Medulla oblongata (tissue), 1 donor: ENCODE data around the gene MYH11.
"Not testable (repeated sequence)": the region's sequence is repeated elsewhere in the genome, so short reads cannot be mapped to it uniquely, and the experiment has no call there.

Source experiments
- DNase-seq: peaks from one replicate; pipeline ENCODE4 v3.0.0-alpha.2; 2015; ENCODE audit errors: extremely low spot score

MYH11 gene

DNA sequence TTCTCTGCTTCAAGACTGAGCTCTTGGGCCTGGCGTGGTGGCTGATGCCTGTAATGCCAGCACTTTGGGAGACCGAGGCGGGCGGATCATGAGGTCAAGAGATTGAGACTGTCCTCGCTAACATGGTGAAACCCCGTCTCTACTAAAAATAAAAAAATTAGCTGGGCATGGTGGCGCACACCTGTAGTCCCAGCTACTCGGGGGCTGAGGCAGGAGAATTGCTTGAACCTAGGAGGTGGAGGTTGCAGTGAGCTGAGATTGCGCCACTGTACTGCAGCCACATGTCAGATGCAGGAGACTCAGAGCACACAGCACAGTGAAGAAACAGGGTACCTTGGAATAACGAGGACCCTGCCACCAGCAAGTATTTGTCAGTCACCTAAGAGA is 184.7 kb downstream of the MYH11 start:
- not testable (repeated sequence) for DNase-seq

DNA sequence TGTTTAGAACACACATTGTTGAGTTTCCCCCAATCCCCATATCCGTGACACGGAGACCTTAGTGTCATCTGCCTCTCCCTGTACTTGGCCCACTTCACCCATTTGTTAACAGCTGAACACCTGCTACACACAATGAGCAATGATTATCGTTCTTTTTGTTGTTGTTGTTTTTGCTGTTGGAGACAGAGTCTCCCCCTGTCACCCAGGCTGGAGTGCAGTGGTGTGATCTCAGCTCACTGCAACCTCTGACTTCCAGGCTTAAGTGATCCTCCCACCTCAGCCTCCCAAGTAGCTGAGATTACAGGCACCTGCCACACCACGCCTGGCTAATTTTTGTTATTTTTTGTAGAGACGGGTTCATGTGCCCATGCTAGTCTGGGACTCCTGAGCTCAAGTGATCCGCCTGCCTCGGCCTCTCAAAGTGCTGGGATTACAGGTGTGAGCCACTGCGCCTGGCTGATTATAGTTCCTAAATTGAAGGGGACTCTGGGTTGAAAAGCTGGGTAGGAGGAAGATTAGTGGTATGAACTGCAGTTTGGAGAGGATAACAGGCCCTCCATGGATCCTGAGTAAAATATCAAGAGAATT is 185.2 kb downstream of the MYH11 start:
- no peak for DNase-seq

GRCh38 chr16:15667091-15667742 is 189.6 kb downstream of the MYH11 start:
- no peak for DNase-seq

DNA sequence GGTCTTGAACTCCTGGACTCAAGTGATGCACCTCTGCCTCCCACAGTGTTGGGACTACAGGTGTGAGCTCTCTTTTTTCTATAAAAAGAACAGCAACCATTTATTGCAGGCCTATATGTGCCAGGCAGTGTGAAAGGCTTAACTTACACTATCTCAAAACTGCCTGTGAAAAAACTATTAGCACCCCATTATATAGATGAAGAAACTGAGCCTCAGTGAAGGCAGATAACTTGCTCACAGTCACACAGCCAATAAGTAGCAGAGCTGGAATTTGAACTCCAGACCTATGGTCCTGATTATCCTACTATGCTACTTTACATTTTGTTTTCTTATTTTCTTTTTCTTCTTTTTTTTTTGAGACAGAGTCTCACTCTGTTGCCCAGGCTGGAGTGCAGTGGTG is 191.7 kb downstream of the MYH11 start:
- DNase-seq, result no peak

GRCh38 chr16:15660203-15660601 is 196.6 kb downstream of the MYH11 start:
- no peak for DNase-seq

DNA sequence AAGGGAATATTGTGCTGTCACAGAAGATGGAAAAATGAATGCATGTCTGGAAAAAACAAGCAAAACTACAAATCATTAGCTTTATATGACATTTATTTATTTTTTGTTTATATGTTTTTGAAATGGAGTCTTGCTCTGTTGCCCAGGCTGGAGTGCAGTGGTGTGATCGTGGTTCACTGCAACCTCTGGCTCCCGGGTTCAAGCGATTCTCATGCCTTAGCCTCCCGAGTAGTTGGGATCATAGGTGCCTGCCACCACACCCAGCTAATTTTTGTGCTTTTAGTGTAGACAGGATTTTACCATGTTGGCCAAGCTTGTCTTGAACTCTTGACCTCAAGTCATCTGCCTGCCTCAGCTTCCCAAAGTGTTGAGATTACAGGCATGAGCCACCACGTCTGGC is 198.3 kb downstream of the MYH11 start:
- DNase-seq, result no peak

- no peak for DNase-seq
Observed at GRCh38 chr16:15658149-15658548, 198.7 kb downstream of the MYH11 start.

- not testable (repeated sequence) for DNase-seq
Observed at GRCh38 chr16:15655561-15655960, 201.3 kb downstream of the MYH11 start.

GRCh38 chr16:15654591-15654990 is 202.2 kb downstream of the MYH11 start:
- no peak for DNase-seq

GRCh38 chr16:15653227-15653626 is 203.6 kb downstream of the MYH11 start:
- peak; percentile 61 for DNase-seq
